HCEC 1CT (cell line): ENCODE results near the gene DUSP5.

Experiments used
- DNase-seq: peaks from one replicate; pipeline ENCODE4 v3.0.0-alpha.2; 2017

DUSP5 gene

DNA sequence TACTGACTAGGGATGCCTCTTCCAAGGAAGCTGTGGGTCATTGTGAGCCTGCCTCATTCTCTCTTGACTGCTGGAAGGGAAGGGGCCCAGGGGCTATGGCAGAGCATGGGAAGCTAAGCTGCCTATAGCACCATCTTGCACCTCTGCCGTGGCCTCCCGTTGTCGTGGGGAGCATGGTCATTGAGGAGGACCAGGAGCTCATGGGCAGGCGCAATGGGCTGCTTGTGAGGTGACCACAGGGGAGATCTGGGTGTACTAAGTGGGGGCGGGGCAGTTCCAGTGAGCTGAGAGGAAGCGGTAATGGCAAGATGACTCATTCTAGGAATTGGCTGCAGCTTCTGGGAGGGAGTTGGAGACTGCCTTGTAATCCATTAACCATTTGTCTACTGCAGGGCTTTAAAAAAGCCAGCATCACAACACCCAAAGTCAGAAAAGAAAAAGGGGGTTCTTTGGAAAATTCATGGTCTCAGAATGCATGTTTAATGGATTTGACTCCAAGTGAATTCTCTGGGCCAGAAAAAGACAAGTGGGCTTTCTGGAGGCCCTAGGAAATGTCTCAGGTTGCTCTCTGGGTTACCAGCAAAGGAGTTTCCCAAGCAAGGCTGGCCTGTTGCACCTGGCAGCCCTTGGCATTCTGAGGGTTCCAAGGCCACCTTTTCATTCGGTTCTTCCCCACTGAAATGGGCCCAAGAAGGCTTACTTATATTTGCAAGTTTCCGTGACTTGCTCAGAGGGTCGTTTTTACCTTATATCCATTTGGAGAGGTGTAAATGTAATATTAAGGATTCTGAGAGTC, 3.6 kb downstream of the DUSP5 start:
- peak; percentile 98 for DNase-seq

DNA sequence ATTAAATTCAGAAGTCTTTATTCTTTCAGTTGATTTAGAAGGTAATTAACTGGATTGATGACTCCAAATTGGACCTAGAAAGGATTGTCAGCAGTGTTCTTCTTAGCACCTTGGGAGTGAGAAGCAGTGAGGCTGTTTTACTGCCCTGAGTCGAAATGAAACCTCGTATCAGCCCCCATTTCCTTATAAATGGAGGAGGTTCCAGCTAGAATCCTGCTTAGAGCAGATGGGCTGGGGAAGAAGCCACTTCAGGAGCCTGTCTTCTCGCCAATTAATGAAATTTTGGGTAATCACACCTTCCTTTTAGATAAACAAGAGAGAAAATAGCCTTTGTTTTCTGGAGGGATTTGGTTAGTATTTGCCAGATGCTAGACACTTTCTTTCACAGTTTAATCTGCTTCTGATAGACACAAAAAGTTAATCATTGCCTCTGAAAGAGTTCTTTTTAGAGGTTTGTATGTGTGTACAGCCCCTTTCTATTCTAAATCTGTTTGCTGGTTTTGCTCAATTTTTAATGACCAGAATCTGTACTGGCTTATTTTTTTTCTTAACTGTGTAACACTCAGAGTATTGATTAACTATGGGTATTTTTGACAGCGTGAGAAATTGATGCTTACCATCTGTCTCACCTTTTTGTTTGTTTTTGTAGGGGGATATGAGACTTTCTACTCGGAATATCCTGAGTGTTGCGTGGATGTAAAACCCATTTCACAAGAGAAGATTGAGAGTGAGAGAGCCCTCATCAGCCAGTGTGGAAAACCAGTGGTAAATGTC, 4.6 kb downstream of the DUSP5 start:
- DNase-seq: no peak

GRCh38 chr10:110502851-110503301, 5.2 kb downstream of the DUSP5 start:
- peak; percentile 61 for DNase-seq

DNA sequence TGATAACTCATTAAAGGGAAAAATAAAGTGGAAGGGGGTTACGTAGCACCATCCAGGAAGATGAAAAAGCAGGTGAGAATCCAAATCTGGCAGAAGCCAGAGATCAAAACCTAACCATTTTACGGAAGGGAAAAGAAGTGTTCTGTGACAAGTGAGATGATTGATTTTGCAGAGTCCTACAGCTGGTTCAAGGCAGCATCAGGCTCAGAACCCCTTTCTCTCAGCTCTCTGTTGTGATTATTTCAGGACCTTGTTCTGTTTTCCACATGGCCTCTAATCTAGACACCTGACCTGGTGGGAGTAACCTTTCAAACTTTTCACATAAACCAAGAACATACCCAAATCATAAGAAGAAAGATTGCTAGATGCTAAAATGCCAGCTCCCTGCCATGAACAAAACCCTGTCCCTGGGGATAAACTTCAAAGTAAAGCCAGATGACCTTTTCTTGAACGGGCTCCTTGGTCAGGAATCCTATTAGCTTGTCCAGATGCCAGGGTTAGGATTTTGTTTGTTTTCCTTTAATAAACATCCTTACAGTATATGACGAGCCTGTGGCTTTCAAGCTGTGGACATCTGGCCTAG, 5.9 kb downstream of the DUSP5 start:
- peak; percentile 84 for DNase-seq

DNA sequence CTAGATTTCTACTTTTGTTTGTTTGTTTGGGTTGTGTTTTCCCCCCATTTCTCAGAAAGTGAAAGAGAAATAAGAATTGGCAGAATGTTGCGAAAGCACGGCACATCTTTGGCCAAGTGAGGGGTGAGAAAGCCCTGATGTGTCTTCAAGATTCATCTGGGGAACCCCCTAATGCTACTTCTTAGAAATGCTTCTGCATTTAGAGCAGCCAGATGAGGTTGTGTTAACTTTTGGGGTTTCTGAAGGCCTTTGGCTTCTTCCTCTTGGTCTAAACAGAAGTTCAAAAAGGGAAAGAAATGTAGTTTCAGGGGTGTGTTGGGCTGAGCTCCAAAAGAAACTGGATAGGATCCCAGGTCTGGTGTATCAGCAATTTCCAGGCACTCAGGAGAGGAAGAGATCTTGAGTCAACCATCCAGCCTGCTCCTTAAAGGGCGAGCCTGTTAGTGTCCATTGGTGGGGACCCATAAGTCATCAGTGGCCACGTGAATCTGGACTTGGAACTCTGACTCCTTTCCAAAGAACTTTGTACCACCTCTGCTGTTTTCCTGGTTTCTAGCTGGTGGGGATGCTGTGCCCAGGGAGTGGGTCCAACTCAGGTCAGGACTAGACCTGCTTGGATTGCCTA, 6.5 kb downstream of the DUSP5 start:
- peak; percentile 86 for DNase-seq

DNA sequence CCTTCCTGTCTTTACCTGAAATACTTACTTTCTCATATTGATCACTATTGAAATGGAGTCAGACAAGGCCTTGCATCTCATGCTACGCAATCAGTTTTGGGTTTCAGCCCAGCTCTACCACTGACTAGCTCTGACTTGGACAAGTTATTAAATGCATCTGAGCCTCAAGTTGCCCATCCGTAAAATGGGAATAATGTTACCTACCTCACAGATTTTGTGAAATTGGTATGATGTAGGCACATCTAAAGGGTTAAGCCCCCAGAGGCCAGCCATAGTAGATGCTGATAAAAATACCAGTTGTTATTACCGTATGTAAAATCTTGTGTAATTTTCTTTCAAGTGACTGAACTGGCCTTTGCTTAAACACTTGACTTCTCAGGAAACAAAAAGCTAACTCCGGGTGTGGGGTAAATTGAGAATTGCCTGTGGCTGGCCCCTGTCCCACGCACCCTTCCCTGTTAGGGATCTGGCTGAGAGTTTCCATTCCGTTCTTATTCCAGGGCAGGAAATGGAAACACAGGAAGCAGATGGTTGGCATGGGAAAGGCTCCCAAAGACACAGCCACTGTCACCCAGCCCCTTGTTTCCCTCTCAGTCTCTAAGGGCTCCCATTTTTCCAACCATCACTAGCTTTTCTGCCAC, 7.5 kb downstream of the DUSP5 start:
- DNase-seq: no peak

GRCh38 chr10:110506448-110506847, 8.7 kb downstream of the DUSP5 start:
- no peak for DNase-seq

GRCh38 chr10:110507346-110507745, 9.6 kb downstream of the DUSP5 start:
- DNase-seq: no peak

GRCh38 chr10:110508159-110508788, 10.6 kb downstream of the DUSP5 start:
- no peak for DNase-seq

DNA sequence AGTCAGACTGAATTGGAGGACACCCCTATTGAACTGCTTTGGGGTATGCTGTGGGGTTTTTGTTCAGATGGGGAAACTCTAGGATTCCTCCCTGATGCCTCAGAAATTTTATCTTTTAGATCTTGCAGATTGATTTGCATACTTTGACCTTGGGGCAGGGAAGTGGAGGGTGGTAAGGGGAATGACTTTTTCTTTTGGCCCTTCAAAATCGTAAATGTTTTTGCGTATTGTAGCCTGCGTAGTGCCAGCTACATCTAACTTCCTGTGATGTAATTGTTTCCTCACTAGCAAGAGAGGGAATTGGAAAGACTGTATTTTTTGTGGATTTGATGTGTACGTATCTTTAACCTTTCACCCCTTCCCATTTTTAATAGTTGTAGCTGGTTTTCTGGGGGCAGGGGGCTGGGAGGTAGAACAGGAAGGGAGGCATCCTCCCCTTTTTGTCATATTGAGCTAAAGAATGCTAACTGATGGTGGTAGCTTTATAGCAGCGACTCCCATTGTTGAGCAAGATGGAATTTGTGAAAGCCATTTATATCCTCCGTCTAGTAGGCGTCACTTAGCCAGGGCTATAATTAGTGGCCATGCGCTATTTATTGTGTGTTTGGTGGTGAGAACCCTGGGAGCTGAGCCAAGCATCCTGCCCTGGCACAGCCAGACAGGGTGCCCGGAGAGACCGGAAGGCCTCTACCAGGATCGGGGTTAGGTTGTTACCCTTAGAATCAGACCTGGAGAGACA, 11.3 kb downstream of the DUSP5 start:
- no peak for DNase-seq

GRCh38 chr10:110509560-110509959, 11.9 kb downstream of the DUSP5 start:
- no peak for DNase-seq

DNA sequence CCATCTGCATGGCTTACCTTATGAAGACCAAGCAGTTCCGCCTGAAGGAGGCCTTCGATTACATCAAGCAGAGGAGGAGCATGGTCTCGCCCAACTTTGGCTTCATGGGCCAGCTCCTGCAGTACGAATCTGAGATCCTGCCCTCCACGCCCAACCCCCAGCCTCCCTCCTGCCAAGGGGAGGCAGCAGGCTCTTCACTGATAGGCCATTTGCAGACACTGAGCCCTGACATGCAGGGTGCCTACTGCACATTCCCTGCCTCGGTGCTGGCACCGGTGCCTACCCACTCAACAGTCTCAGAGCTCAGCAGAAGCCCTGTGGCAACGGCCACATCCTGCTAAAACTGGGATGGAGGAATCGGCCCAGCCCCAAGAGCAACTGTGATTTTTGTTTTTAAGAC, 12.4 kb downstream of the DUSP5 start:
- no peak for DNase-seq

DNA sequence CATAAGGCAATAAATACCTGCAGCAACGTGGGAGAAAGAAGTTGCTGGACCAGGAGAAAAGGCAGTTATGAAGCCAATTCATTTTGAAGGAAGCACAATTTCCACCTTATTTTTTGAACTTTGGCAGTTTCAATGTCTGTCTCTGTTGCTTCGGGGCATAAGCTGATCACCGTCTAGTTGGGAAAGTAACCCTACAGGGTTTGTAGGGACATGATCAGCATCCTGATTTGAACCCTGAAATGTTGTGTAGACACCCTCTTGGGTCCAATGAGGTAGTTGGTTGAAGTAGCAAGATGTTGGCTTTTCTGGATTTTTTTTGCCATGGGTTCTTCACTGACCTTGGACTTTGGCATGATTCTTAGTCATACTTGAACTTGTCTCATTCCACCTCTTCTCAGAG, 13.0 kb downstream of the DUSP5 start:
- DNase-seq: no peak

GRCh38 chr10:110511734-110512449, 14.2 kb downstream of the DUSP5 start:
- peak; percentile 60 for DNase-seq

DNA sequence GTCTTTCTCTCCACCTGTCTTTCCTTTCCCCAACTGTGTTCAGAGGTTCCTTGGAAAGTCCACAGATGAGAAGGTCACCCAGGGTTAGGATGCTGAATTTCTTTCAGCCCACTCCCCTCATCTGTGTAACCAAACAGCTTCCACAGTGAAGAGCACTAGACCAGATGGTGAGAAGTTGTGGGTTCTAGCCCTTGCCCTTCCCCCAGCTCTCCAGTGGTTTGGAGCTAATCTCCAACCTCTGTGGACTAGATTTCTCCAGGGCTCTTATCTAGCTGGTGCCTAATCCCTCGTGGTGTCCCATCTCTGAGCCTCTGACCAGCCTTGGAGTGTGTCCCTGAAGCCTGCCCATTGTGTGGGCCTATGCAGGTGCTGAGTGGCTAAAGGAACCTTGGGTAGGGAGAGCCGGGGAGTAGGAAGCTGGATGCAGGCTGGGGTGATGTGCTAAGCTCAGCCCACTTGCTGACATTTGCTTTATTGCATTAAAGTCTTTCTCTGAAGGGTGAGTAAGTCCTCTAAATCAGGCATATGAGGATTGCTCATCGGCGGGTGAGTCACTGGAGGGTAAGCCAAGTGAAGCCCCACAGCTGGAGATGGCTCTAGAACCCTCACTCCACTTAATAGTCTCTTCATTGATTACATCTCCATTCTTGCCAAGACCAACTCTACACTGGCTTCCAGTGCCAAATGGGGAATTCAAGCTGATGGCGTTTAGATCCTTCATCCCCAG, 14.9 kb downstream of the DUSP5 start:
- DNase-seq: peak; percentile 97

- no peak for DNase-seq
Measured at GRCh38 chr10:110513949-110514348, 16.2 kb downstream of the DUSP5 start.

GRCh38 chr10:110514848-110515247, 17.1 kb downstream of the DUSP5 start:
- DNase-seq: no peak

DNA sequence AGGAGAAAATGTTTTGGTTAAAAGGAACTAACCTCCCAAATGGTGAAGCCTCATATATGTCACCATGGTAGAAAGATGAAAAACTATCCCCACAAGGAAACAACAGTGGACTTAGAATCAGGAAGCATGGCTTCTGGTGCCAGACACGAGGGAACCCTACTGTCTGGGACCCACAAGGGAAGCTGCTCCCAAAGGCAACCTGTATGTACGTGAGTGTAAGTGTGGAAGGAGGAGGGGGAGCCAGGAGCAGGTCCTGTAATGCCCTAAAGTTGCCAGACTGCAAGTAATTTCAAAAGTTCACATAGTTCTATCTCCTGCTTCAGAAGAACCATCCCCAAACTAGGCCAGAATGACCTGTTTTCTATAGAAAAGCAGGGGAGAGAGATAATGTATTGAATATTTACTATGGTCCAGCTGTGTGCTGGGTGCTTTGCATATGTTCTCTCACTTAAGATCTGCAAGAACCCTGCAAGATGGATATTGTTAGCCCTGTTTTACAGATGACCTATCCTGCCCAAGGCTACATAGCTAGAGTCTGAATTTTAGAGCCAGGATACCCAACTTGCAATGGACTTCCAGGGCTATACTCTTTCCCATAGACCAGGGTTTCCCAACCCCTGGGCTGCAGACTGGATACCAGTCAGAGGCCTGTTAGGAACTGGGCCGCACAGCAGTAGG, 19.2 kb downstream of the DUSP5 start:
- no peak for DNase-seq

DNA sequence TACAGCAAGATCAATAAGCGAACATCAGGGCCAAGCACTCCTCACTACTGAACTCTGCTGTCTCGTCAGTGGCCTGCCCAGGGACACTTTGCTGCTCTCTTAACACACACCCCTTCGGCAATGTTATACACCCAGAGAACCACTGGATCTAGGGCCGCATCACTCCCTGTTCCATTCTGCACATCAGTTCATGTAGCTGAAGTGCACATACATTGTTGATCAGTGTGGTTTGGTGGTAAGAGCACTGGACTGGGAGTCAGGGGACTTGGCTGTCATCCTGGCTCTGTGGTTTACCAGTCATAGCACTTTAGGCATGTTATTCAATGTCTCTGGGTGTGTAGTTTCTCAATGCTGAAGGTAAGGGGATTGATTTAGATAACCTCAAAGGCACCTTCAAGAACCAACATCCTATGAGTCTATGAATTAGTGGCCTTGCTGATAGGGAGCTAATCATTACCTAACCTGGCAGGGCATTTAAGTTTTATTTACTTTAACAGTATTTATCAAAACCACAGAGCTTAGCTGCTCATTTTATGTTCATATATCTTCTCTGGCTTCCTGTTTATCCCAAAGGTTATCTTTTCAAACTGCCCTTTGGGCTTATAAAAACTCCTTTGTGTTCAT, 24.8 kb downstream of the DUSP5 start:
- no peak for DNase-seq
